Umbilical cord (tissue), 2 donors: ENCODE data around the gene RETREG1. TPM values are rescaled to one million over a fixed set of nuclear protein-coding genes. Genes with fewer than 3 reads are reported as not detected.
"Not testable (repeated sequence)": the region's sequence is repeated elsewhere in the genome, so short reads cannot be mapped to it uniquely, and the experiment has no call there.

Experiments
- DNase-seq: peaks from one replicate; pipeline ENCODE4 v3.0.0-alpha.2; 2015; ENCODE audit warnings: low spot score
- total RNA-seq: library from RNA; depleted of rRNA; stranded (reverse); fragments of >200 nt; gene quantifications from one replicate; pipeline ENCODE4 v1.2.3, GENCODE V29; 2014; ENCODE audit warnings: low replicate concordance; ENCODE audit not compliant: insufficient read depth

RETREG1 gene
- total RNA-seq, 1 donor from 2014 or later = 51.0 TPM

DNA sequence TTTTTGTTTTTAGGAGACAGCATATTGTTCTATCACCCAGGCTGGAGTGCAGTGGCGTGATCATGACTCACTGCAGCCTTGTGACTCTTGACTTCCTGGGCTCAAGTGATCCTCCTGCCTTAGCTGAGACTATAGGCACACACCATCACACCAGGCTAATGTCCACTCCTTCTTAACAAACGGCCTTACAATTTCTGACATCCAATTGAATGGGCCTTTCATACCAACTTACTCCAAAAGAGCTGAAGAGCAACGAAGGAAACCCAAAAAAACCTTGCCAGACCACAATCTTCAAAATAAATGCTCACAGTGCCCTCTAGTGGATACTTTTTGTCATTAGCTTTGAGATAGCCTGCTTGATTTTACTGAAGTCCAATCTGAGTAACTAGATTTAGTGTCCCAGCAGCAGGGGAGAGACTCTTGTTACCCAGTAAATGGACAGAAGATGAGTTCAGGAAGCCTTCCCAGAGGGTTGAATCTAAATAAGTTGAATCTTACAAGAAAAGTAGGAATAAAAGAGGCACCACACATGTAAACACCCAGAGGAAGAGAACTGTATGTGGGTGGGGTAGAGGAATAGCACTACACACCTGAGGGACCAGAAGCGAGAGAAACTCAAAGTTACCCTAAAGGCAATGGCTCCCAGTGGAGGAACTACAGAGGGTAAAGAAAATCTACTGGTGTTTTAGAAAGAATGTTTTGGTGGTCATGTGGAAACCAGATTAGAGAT is 160.5 kb downstream of the RETREG1 start:
- peak; percentile 75 for DNase-seq

DNA sequence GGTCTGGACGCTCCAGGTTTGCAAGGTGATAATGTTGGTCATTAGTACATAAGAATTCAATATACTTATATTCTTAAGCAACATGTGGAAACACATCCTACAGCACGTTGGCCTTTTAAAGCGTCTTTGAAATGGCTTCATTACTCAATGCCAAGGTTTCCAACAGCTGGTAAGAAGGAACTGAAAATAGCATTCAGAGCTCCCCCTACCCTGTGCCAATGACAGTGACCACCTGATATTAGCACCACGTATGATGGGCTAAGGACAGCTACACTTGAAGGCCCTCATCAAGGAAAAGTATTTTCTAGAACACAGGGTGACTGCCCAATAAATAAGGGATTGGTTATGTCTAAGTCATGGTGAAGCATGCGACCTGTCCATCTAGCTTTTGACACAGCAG is 161.1 kb downstream of the RETREG1 start:
- DNase-seq = no peak

DNA sequence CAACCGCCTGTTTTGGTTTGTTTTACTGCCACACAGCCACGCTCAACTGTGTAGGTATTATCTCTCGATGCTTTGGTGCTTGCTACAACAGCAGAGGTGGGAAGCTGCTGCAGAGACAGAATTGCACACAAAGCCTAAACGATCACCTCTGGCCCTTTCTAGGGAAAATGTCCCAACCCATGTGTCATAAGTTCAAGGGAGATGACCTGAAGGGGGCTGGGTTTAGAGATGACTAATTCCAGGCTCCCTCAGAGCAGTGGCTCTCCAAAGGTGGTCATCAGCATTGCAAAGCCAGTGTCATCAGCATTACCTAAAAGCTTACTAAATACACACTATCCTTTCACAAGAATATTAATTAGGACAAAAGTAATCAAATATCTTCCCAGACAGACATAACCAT is 162.1 kb downstream of the RETREG1 start:
- no peak for DNase-seq

DNA sequence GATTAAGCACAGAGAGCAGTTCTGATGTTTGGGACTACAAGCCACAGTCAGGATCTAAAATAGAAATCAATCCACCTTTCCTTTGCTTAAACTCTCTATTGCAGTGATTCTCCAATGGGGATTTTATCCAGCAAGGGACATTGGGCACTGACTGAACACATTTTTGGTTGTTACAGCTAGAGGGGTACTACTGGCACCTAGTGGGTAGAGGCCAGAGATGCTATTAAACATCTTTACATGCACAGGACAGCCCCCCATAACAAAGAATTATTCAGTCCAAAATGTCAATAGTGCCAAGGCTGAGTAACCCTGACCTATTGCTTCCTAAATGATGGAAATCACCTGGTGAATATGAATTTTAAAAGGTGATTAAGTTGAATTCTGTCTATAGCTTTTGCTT is 163.2 kb downstream of the RETREG1 start:
- no peak for DNase-seq

DNA sequence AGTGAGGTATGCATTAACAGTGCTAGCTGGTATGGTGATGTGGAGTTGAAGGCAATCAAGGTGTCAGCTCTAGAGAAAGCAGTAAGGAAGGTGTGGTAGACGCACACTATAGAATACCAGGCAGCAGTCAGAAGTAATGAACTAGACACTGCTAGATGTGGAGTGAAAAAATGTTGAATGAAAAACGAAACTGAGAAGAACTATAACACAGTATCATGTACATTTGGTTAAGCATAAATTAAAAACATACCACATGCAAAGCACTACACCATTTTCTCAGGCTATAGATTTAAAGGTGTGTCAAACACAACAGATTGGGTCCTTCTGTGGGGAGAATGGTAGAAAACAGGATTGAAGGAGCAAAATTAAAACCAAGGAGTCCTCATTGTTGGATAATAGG is 166.6 kb downstream of the RETREG1 start:
- DNase-seq = no peak

DNA sequence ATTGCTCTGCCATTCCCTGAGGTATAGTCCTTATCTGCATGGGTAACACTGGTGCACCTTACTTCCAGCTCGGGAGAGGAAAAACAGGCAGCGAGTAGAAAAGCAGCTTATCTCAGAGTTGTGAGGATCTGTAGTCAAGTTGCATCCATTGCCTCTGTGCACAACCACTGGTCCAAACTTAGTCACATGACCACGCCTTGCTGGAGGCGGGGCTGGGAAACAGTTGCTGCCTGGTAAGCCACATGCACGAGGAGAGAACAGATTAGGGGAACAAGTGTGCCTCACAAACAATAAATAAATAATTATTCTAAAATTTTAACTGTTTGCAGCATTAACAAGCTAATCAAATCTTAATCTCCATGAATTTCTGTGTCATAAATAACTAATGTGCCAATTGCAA is 169.8 kb downstream of the RETREG1 start:
- no peak for DNase-seq

DNA sequence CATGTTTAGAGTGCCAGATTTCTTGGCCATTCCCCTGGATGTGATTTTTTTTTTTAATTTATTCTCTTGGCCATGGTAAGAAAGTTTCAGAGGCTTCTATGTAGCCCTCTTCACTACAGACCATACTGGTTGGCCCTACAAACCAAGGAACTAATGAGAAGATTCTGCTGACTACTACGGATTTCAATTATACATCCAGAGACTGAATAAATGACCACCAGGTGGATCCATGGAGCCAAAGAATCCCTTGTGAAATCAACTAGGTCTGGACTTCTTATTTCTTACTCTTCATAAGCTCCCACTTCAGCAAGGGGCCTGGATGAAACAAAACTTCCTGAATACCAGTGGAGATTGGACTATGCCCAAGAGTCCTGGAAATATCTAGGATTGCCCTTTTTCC is 178.8 kb downstream of the RETREG1 start:
- no peak for DNase-seq

DNA sequence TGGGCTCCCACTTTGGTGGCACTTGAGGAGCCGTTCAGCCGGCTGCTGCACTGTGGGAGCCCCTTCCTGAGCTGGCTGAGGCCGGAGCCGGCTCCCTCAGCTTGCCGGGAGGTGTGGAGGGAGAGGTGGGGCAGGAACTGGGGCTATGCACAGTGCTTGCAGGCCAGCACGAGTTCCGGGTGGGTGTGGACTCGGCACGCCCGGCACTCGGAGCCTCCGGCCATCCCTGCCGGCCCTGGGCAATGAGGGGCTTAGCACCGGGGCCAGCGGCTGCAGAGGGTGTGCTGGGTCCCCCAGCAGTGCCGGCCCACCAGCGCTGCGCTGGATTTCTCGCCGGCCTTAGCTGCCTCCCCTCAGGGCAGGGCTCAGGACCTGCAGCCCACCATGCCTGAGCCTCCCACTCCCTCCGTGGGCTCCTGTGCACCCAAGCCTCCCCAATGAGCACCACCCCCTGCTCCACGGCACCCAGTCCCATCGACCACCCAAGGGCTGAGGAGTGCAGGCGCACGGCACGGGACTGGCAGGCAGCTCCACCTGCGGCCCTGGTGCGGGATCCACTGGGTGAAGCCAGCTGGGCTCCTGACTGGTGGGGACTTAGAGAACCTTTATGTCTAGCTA is 180.6 kb downstream of the RETREG1 start:
- DNase-seq = not testable (repeated sequence)

DNA sequence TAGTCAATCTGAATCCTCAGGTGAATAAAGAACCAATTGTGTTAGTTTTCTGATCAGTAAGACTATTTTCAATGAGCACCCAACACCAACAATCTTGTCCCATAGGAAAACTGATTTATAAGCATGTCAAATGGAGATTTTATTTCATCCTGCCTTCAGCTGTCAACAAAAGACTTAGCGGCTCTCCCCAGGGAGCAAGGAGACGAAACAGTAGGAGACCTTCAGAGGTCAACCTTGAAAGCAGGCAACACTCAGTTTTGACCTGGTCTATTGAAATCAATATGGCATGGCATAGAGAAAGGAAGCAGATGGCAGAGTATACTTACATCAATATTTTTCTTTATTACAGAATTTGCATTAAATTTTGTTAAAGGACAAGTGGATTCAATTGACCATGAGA is 185.3 kb downstream of the RETREG1 start:
- DNase-seq = no peak

DNA sequence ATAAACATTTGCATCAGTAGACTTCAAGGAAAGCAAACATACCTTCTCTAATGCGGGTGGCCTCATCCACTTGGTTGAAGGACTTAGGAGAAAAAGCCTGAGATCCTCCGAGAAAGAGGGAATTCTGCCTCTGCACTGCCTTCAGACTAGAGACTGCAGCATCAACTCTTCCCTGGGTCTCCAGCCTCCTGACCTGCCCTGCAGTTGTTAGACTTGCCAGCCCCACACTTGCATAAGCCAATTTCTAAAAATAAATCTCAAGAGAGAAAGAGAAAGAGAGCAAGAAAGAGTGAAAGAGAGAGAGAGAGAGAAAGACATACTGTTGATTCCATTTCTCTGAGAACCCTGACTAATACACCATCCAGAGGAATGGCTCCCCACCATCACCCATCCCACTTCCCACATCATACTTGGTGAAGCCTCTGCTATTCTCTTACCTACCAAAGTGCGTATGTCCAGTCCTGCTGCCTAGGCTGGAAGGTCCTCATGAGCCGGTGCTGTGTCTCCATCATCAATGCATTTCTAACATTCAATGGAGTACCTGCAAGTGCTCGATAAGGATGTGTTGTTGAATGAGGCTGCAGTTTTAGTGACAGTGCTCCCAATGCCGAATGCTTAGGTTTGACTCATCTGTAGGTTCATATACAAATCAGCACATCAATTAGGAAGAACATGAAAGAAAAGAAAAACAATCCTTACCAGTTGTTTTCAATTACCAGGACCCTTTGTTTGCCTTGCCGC is 186.3 kb downstream of the RETREG1 start:
- no peak for DNase-seq

DNA sequence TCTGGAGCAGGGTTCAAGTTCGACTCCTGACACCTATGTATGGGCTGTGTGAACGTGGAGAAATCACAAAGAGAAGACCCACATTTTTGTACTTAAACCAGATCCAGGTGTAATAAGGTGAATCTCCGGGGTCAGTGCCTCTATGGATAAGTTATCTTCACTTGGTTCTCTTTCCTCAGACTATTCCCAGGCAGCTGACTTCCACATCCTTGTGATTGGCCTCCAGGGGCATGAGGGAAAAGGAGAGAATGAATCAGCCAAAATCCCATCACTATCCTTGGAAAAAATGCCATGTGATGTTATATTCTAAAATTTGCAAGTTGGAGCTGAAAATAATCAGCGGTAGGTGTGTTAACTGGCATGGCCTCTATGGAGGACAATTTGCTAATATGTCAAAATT is 188.4 kb downstream of the RETREG1 start:
- DNase-seq = no peak

DNA sequence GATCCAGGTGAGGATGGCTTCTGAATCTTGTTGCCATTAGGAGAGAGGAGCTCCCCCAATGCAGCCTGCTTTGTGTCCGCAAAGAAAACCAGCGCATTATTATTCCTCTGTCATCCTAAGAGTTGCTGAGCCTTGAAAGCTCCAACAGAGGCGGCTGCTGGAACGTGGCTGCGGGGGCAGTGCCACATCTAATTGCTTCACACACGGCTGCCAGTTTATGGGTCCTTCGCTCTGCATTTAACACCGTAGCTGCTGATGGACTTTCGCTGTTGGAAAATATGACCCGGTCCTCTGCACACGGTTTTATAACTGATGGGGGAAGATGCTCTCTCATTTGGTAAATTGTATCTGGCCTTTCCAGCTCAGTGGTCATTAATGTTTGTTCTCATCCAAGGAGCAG is 189.2 kb downstream of the RETREG1 start:
- no peak for DNase-seq

Other genes with a start within 250 kb of the RETREG1 start
- gene ZNF622, start 151.2 kb downstream of the RETREG1 start, total RNA-seq = 28.4 TPM